ENCODE results near the gene PDX1.

Gene PDX1

GRCh38 chr13:27904719-27905118 lies 15.1 kb upstream of the PDX1 start:
- Histone ChIP-seq H3K4me2 (ENCODE audit: low read length) (no peak overlapping the region), H2BK5ac (ENCODE audit: low read depth, low read length, poor library complexity) (no peak overlapping the region), H2AK5ac (ENCODE audit: low read length) (no peak overlapping the region), H3K9me3 (ENCODE audit: insufficient read depth, low read depth, low read length) (no peaks in the 10 kb centered on the region), H3K4me3 (ENCODE audit: low read depth, low read length) (no peak overlapping the region), H3K79me2 (ENCODE audit: control insufficient read depth, insufficient read depth, low read length, poor library complexity) (no peaks in the 10 kb centered on the region), H4K91ac (ENCODE audit: low read depth, low read length) (no peak overlapping the region), H4K8ac (ENCODE audit: low read depth, low read length) (no peak overlapping the region), H3K4ac (ENCODE audit: low read depth, low read length) (no peak overlapping the region), H3K4me1 (ENCODE audit: control insufficient read depth in 1 of 2, insufficient read depth in 2 of 2, low read length in 2 of 2) (no peaks in the 10 kb centered on the region), H3K79me1 (ENCODE audit: low read length) (no peaks in the 10 kb centered on the region), H4K12ac (ENCODE audit: low read depth, low read length) (no peak overlapping the region), H2BK120ac (ENCODE audit: insufficient read depth, low read length, poor library complexity) (no peak overlapping the region), H3K18ac (ENCODE audit: low read length) (no peak overlapping the region), H2BK12ac (ENCODE audit: low read length) (no peak overlapping the region), H3K23ac (ENCODE audit: low read length) (no peak overlapping the region), H2AFZ (ENCODE audit: insufficient read depth, low read length, poor library complexity) (no peak overlapping the region), H3K9ac (ENCODE audit: low read length) (no peak overlapping the region), H3K14ac (ENCODE audit: low read length) (no peak overlapping the region), H3K27me3 (ENCODE audit: insufficient read depth, low read length) (no peaks in the 10 kb centered on the region), H3K27ac (ENCODE audit: low read depth, low read length) (no peak overlapping the region), H3K36me3 (ENCODE audit: control insufficient read depth in 1 of 2, insufficient read depth in 2 of 2, low read length in 2 of 2) (no peaks in the 10 kb centered on the region)
- no CpG with 5 or more reads among the region's 3 CpGs for WGBS (ENCODE audit: extremely low coverage, insufficient coverage, insufficient read length)
- no peak for DNase-seq

- Histone ChIP-seq H3K27ac (ENCODE audit: low read depth, low read length) (no peak overlapping the region), H3K18ac (ENCODE audit: low read length) (no peak overlapping the region), H3K79me1 (ENCODE audit: low read length) (no peaks in the 10 kb centered on the region), H3K79me2 (ENCODE audit: control insufficient read depth, insufficient read depth, low read length, poor library complexity) (no peaks in the 10 kb centered on the region), H3K36me3 (ENCODE audit: control insufficient read depth in 1 of 2, insufficient read depth in 2 of 2, low read length in 2 of 2) (no peaks in the 10 kb centered on the region), H3K4me2 (ENCODE audit: low read length) (no peak overlapping the region), H3K27me3 (ENCODE audit: insufficient read depth, low read length) (no peaks in the 10 kb centered on the region), H2AFZ (ENCODE audit: insufficient read depth, low read length, poor library complexity) (no peak overlapping the region), H3K4me3 (ENCODE audit: low read depth, low read length) (no peak overlapping the region), H3K4me1 (ENCODE audit: control insufficient read depth in 1 of 2, insufficient read depth in 2 of 2, low read length in 2 of 2) (no peaks in the 10 kb centered on the region), H2BK5ac (ENCODE audit: low read depth, low read length, poor library complexity) (no peak overlapping the region), H3K4ac (ENCODE audit: low read depth, low read length) (no peak overlapping the region), H2BK12ac (ENCODE audit: low read length) (no peak overlapping the region), H2AK5ac (ENCODE audit: low read length) (no peak overlapping the region), H3K23ac (ENCODE audit: low read length) (no peak overlapping the region), H3K14ac (ENCODE audit: low read length) (no peak overlapping the region), H4K91ac (ENCODE audit: low read depth, low read length) (no peak overlapping the region), H2BK120ac (ENCODE audit: insufficient read depth, low read length, poor library complexity) (no peak overlapping the region), H3K9me3 (ENCODE audit: insufficient read depth, low read depth, low read length) (no peaks in the 10 kb centered on the region), H3K9ac (ENCODE audit: low read length) (no peak overlapping the region), H4K12ac (ENCODE audit: low read depth, low read length) (no peak overlapping the region), H4K8ac (ENCODE audit: low read depth, low read length) (no peak overlapping the region)
- no CpG with 5 or more reads among the region's 2 CpGs for WGBS (ENCODE audit: extremely low coverage, insufficient coverage, insufficient read length)
- no peak for DNase-seq
Measured at GRCh38 chr13:27905650-27906049, 14.2 kb upstream of the PDX1 start.

GRCh38 chr13:27907121-27907787 lies 12.5 kb upstream of the PDX1 start:
- H3K4ac ChIP-seq (ENCODE audit: low read depth, low read length) = no peak overlapping the region
- 100% methylated on average over 2 of the region's 6 CpGs for WGBS (ENCODE audit: extremely low coverage, insufficient coverage, insufficient read length)

GRCh38 chr13:27909378-27909777 lies 10.4 kb upstream of the PDX1 start:
- Histone ChIP-seq H3K4me1 (ENCODE audit: control insufficient read depth in 1 of 2, insufficient read depth in 2 of 2, low read length in 2 of 2) (no peaks in the 10 kb centered on the region), H2BK5ac (ENCODE audit: low read depth, low read length, poor library complexity) (no peak overlapping the region), H3K79me1 (ENCODE audit: low read length) (no peaks in the 10 kb centered on the region), H3K18ac (ENCODE audit: low read length) (no peak overlapping the region), H3K23ac (ENCODE audit: low read length) (no peak overlapping the region), H3K9ac (ENCODE audit: low read length) (no peak overlapping the region), H2BK12ac (ENCODE audit: low read length) (no peak overlapping the region), H3K14ac (ENCODE audit: low read length) (no peak overlapping the region), H4K12ac (ENCODE audit: low read depth, low read length) (no peak overlapping the region), H3K27ac (ENCODE audit: low read depth, low read length) (no peak overlapping the region), H2AFZ (ENCODE audit: insufficient read depth, low read length, poor library complexity) (no peak overlapping the region), H2BK120ac (ENCODE audit: insufficient read depth, low read length, poor library complexity) (no peak overlapping the region), H3K4me3 (ENCODE audit: low read depth, low read length) (no peak overlapping the region), H3K9me3 (ENCODE audit: insufficient read depth, low read depth, low read length) (no peaks in the 10 kb centered on the region), H4K8ac (ENCODE audit: low read depth, low read length) (no peak overlapping the region), H3K4ac (ENCODE audit: low read depth, low read length) (no peak overlapping the region), H2AK5ac (ENCODE audit: low read length) (no peak overlapping the region), H3K27me3 (ENCODE audit: insufficient read depth, low read length) (peaks cover 3% of the 10 kb centered on the region), H3K36me3 (ENCODE audit: control insufficient read depth in 1 of 2, insufficient read depth in 2 of 2, low read length in 2 of 2) (no peaks in the 10 kb centered on the region), H4K91ac (ENCODE audit: low read depth, low read length) (no peak overlapping the region), H3K79me2 (ENCODE audit: control insufficient read depth, insufficient read depth, low read length, poor library complexity) (no peaks in the 10 kb centered on the region), H3K4me2 (ENCODE audit: low read length) (no peak overlapping the region)
- WGBS (ENCODE audit: extremely low coverage, insufficient coverage, insufficient read length) = no CpG with 5 or more reads among the region's 4 CpGs
- no peak for DNase-seq

More at GRCh38 chr13:27907121-27907787, 12.5 kb upstream of the PDX1 start:
- no peak overlapping the region for H3K18ac ChIP-seq (ENCODE audit: low read length)
- no peak overlapping the region for H2AFZ ChIP-seq (ENCODE audit: insufficient read depth, low read length, poor library complexity)
- H3K9ac ChIP-seq (ENCODE audit: low read length) = no peak overlapping the region
- peak overlapping the region; percentile 3 for H3K23ac ChIP-seq (ENCODE audit: low read length)
- H3K79me1 ChIP-seq (ENCODE audit: low read length) = no peaks in the 10 kb centered on the region
- no peak for DNase-seq
- no peak overlapping the region for H3K14ac ChIP-seq (ENCODE audit: low read length)
- H4K12ac ChIP-seq (ENCODE audit: low read depth, low read length) = no peak overlapping the region
- H3K9me3 ChIP-seq (ENCODE audit: insufficient read depth, low read depth, low read length) = no peaks in the 10 kb centered on the region
- H2BK5ac ChIP-seq (ENCODE audit: low read depth, low read length, poor library complexity) = no peak overlapping the region
- H3K79me2 ChIP-seq (ENCODE audit: control insufficient read depth, insufficient read depth, low read length, poor library complexity) = no peaks in the 10 kb centered on the region
- no peak overlapping the region for H2AK5ac ChIP-seq (ENCODE audit: low read length)
- H3K36me3 ChIP-seq (ENCODE audit: control insufficient read depth in 1 of 2, insufficient read depth in 2 of 2, low read length in 2 of 2) = no peaks in the 10 kb centered on the region
- H4K8ac ChIP-seq (ENCODE audit: low read depth, low read length) = no peak overlapping the region
- H2BK120ac ChIP-seq (ENCODE audit: insufficient read depth, low read length, poor library complexity) = no peak overlapping the region
- H3K4me1 ChIP-seq (ENCODE audit: control insufficient read depth in 1 of 2, insufficient read depth in 2 of 2, low read length in 2 of 2) = no peaks in the 10 kb centered on the region
- H3K4me2 ChIP-seq (ENCODE audit: low read length) = no peak overlapping the region
- H3K4me3 ChIP-seq (ENCODE audit: low read depth, low read length) = peak overlapping the region; percentile 40
- no peak overlapping the region for H3K27ac ChIP-seq (ENCODE audit: low read depth, low read length)
- no peak overlapping the region for H2BK12ac ChIP-seq (ENCODE audit: low read length)
- no peak overlapping the region for H4K91ac ChIP-seq (ENCODE audit: low read depth, low read length)
- no peaks in the 10 kb centered on the region for H3K27me3 ChIP-seq (ENCODE audit: insufficient read depth, low read length)

Data from trophoblast cell (in vitro differentiated cells and primary cell).